IPS-15b (cell line): ENCODE data around the gene AGAP1.
"Not testable (repeated sequence)": the region's sequence is repeated elsewhere in the genome, so short reads cannot be mapped to it uniquely, and the experiment has no call there.

Source experiments
- H3K27me3 ChIP-seq: one replicate; pipeline ENCODE4 v1.6.1; 2013; ENCODE audit warnings: low read length; ENCODE audit not compliant: control insufficient read depth, insufficient read depth
- H3K36me3 ChIP-seq: one replicate; pipeline ENCODE4 v1.6.1; 2013; ENCODE audit warnings: low read length; ENCODE audit not compliant: control insufficient read depth, insufficient read depth
- H3K4me1 ChIP-seq: one replicate; pipeline ENCODE4 v1.6.1; 2013; ENCODE audit warnings: mild to moderate bottlenecking, low read length; ENCODE audit not compliant: control insufficient read depth, insufficient read depth
- H3K4me3 ChIP-seq: one replicate; pipeline ENCODE4 v1.5.1; 2013; ENCODE audit warnings: low read depth, low read length
- H3K9ac ChIP-seq: one replicate; pipeline ENCODE4 v1.6.1; 2013; ENCODE audit warnings: low read depth, mild to moderate bottlenecking, low read length
- H3K9me3 ChIP-seq: one replicate; pipeline ENCODE4 v1.6.1; 2013; ENCODE audit warnings: mild to moderate bottlenecking, low read length; ENCODE audit not compliant: control insufficient read depth, insufficient read depth

AGAP1 gene

DNA sequence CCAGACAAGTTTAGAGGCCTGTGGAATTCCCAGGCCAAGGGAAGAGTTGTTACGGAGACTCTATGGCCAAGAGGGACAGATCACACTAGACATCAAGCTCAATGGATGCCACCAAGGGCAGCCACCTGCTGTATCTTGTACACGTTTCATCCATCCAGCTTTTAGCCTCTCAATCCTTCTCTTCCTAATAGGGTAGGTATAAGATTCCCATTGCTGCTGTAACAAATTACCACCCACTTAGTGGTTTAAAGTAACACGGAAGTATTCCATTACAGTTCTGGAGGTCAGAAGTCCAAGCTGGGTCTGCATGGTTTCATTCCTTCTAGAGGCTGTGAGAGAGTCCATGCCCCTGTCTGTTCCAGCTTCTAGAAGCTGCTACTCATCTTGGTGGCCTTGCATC lies 586.6 kb downstream of the AGAP1 start:
- Histone ChIP-seq H3K4me1 (peaks cover 11% of the 10 kb centered on the region), H3K9me3 (no peaks in the 10 kb centered on the region), H3K27me3 (no peaks in the 10 kb centered on the region), H3K9ac (no peak overlapping the region), H3K4me3 (no peak overlapping the region), H3K36me3 (no peaks in the 10 kb centered on the region)

DNA sequence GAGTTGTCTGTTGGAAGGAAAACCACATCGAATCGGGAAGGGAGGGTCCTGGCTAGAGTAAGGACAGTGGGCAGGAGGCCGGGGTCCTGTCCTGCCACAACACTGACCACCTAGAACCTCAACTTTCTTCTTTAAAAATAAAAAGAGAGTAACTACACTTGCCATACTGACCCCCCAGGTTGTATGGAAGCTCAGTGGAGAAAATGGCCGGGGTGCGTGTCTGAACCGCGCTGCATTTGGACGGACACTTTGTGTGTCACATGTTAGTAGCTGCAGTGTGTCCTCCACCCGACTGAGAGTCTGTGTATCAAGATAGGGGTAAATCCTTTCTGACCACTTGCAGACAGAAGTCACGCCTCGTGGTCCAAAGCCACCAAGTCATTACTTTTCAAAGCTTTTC lies 587.3 kb downstream of the AGAP1 start:
- H3K9me3 ChIP-seq = no peaks in the 10 kb centered on the region
- H3K4me3 ChIP-seq = no peak overlapping the region
- no peak overlapping the region for H3K9ac ChIP-seq
- H3K36me3 ChIP-seq = no peaks in the 10 kb centered on the region
- H3K4me1 ChIP-seq = peaks cover 18% of the 10 kb centered on the region
- H3K27me3 ChIP-seq = no peaks in the 10 kb centered on the region

DNA sequence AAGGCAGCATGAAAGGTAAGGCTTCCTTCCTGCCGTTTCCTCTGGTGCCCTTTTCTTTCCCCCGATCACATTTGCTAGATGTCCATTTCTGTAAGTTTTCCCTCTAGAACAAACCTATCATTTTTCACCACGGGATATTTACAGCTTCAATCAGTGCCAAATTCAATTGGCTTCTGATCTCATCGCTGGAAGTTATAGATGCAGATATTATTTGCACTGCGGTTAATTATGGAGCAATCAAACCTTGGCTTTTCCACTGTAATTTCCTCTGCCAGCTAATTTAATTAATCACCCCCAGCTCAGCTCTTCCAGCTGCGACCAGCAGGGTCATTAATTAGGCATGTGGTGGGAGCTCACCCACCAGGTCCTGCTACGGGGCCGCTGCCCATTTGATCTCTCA lies 588.2 kb downstream of the AGAP1 start:
- Histone ChIP-seq H3K9me3 (no peaks in the 10 kb centered on the region), H3K27me3 (no peaks in the 10 kb centered on the region), H3K4me1 (peaks cover 22% of the 10 kb centered on the region), H3K4me3 (no peak overlapping the region), H3K36me3 (no peaks in the 10 kb centered on the region), H3K9ac (no peak overlapping the region)

DNA sequence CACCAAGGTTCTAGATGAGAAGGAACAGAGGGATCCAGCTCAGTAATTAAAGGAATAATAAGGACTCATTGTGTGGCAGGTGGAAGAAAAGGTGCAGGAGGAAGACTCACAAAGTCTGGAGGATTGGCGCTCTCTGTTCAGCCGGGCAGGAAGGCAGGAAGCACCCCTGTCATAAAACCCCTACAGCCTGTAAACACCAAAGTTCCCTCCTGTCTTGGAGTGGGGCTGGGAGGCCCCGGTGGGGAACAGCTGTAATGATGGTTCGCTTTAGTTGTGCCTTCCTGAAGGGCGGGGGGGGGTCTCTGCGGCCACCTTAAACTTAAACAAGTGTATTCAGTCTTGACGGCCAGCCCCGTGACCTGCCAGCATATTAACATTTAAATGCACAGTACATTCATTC lies 590.1 kb downstream of the AGAP1 start:
- no peaks in the 10 kb centered on the region for H3K9me3 ChIP-seq
- H3K9ac ChIP-seq = no peak overlapping the region
- no peak overlapping the region for H3K4me3 ChIP-seq
- peaks cover 28% of the 10 kb centered on the region for H3K4me1 ChIP-seq
- H3K36me3 ChIP-seq = no peaks in the 10 kb centered on the region
- H3K27me3 ChIP-seq = no peaks in the 10 kb centered on the region

DNA sequence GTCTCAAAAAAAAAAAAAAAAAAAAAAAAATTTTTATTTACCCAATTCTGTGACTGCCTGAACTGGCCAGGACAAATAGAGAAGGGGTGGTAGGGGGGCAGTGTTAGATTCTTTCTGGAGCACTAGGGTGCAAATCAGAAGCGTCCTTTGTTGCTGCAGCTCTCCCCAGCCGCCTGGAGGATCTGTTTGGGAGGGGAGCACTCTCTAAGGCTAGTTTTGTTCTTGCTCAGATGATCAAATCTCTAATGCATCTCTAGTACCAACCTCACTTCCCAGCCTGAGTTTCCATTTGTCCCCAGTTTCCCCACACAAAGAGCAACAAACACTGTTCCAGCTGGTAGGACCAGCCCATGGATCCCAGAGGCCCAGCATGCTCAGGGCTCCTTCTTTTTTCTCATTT lies 591.4 kb downstream of the AGAP1 start:
- Histone ChIP-seq H3K36me3 (no peaks in the 10 kb centered on the region), H3K9me3 (no peaks in the 10 kb centered on the region), H3K4me1 (peaks cover 28% of the 10 kb centered on the region), H3K4me3 (no peak overlapping the region), H3K9ac (no peak overlapping the region), H3K27me3 (no peaks in the 10 kb centered on the region)

DNA sequence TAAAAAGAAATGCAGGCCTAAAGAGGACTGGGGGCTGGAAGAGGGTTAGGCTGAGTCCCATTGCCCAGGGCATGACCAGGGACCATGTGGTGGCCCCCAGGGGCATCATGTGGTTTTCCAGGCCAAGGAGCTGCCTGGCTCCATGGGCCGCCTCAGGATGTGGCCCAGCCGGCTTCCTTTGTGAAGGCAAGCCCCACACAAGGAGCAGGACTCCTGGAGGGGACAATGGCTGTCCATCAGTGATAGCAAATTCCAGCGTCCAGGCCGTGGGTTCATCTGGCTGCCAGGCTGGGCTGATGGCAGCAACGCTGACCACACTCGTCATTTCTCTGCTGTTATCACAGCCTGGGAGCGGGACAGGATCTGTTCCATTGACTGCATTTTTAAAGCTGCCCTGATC lies 591.8 kb downstream of the AGAP1 start:
- no peaks in the 10 kb centered on the region for H3K36me3 ChIP-seq

DNA sequence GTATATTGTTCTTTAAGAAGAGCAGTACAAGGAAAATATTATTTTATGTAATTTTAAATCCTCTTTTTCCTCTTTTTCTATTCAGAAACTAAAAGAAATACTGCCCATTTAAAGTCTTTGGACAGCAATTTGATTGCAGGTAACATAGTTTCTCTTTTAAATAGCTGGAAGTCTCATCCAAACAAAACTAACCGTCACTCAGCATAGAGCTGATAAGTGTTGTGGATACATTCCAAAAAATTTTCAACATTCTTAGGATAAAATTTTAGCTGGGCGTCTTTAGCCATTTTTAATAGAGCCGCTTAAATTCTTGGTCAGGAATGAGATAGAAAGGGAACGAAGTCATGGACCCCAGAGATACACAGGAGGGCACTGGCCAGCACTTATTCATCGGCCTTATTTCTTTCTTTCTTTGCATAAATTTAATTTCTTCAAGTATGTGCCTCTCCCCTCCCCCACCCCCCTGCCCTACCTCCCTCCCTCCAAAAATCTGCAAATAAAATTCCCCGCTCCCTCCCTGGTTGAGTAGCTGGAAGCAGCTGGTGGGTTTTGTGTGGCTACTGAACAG lies 592.6 kb downstream of the AGAP1 start:
- H3K4me1 ChIP-seq = peaks cover 28% of the 10 kb centered on the region
- H3K36me3 ChIP-seq = no peaks in the 10 kb centered on the region
- no peaks in the 10 kb centered on the region for H3K27me3 ChIP-seq
- no peak overlapping the region for H3K4me3 ChIP-seq
- H3K9me3 ChIP-seq = no peaks in the 10 kb centered on the region
- no peak overlapping the region for H3K9ac ChIP-seq

More for the DNA sequence above, 591.8 kb downstream of the AGAP1 start:
- H3K9me3 ChIP-seq = no peaks in the 10 kb centered on the region
- H3K9ac ChIP-seq = no peak overlapping the region
- H3K4me1 ChIP-seq = peaks cover 28% of the 10 kb centered on the region
- no peaks in the 10 kb centered on the region for H3K27me3 ChIP-seq
- H3K4me3 ChIP-seq = no peak overlapping the region

DNA sequence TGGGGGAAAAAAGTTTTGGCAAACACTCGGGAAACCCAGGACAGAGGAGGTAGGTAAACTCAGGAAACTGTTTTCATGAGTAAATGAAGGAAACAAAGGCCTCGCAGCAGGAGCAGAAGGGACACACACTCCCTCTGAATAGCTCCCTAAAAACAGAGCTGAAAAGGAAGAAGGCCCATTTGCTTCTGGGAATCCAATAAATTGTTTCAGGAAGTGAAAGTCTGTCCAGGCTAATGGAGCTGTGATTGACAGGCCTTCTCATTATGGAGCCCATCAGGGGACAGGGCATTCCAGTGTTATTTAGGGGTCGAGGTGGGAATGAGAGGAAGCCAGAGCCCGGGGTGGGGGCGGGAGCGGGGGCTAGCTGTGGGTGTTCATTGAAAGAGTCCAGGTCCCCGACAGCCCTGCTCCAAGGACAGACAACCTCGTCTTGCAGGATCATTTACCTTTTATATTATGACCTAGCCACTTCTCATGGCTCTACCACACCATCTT lies 593.2 kb downstream of the AGAP1 start:
- Histone ChIP-seq H3K9ac (no peak overlapping the region), H3K4me3 (no peak overlapping the region), H3K9me3 (no peaks in the 10 kb centered on the region), H3K4me1 (peaks cover 28% of the 10 kb centered on the region), H3K36me3 (no peaks in the 10 kb centered on the region), H3K27me3 (no peaks in the 10 kb centered on the region)

DNA sequence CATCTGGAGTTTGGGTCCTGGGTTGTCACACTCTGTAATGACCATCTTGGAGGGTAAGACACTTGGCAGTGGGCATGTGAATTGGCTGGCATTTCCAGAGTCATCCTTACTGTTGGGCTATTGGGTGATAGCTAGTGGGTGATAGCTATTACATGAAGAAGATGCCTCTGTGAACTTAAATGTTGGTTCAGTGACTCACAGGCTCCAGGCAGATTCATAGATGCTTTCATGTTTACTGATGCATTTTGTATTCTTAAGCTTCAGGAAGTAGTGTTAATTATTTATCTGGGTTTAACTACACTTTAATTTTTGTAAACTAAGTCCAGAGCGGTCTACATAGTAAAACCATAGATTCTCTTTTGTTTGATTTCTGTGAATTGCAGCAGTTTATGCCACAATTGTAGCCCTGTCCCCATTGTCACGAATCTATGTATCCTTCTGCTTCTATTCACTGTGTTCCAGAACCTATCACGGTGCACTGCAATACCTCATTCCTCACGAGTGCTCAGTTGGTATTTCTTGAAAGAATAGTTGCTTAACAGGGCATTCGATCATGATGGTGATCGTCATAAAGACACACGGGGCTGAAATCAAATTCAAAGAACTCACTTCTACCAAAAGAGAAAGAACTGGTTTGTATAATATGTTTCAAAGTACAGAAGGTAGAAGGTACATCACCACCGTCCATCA lies 594.7 kb downstream of the AGAP1 start:
- peaks cover 27% of the 10 kb centered on the region for H3K4me1 ChIP-seq
- H3K27me3 ChIP-seq = no peaks in the 10 kb centered on the region
- H3K9me3 ChIP-seq = no peaks in the 10 kb centered on the region
- no peaks in the 10 kb centered on the region for H3K36me3 ChIP-seq
- no peak overlapping the region for H3K9ac ChIP-seq
- H3K4me3 ChIP-seq = no peak overlapping the region

DNA sequence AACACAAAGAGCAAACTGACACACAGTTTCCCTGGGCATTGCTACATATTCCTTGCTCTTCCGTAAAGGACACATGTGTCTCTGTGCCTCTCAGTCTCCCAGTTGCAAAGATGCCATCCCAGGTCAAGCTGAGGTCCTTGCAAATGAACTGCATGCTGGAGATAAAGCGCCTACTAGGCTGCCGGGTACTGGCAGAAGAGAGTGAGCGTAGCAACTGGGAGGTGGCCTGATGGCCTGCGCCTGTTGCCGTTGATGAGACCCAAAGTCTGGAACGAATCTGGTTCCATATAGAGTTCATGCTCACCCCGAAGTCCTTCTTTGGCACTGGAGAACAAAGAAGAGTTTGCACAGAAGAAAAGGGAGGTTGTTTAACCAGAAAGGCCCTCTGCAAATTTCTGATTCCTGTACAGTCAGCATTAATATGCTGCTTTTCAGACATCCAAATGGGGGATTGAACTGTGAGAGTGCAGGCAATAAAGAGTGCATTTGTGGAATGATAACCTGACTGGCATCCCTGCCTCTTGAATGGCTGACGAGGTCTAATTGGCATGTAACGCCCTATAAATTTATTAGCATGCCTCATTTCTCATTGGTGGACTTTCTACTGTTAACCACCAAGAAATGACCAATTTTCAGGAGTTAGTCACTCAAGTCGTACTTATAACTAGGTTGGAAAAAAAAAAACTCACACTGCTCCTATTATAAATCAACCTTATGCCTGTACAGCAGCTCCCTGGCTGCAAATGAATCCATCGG lies 595.6 kb downstream of the AGAP1 start:
- no peaks in the 10 kb centered on the region for H3K36me3 ChIP-seq
- no peaks in the 10 kb centered on the region for H3K9me3 ChIP-seq
- no peak overlapping the region for H3K9ac ChIP-seq
- no peaks in the 10 kb centered on the region for H3K27me3 ChIP-seq
- H3K4me3 ChIP-seq = no peak overlapping the region
- H3K4me1 ChIP-seq = peaks cover 24% of the 10 kb centered on the region

DNA sequence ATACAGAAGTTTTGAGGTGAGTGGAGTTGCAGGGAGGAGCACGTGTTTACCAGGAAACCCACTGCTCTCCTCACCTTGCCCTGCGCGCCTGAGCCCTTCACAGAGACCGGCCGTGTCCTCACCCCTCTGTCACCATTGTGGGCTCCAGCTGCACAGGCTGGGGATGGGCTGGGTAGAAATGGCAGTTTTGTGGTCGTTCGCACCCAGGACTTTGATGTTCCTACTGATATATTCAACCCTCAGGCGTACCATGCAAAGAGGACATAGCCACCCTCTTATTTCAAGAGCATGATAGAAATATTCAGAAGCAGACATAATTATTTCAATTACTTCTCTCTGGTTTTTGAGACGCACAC lies 596.2 kb downstream of the AGAP1 start:
- Histone ChIP-seq H3K4me1 (peaks cover 24% of the 10 kb centered on the region), H3K4me3 (no peak overlapping the region), H3K9ac (no peak overlapping the region), H3K9me3 (no peaks in the 10 kb centered on the region), H3K27me3 (no peaks in the 10 kb centered on the region), H3K36me3 (no peaks in the 10 kb centered on the region)

DNA sequence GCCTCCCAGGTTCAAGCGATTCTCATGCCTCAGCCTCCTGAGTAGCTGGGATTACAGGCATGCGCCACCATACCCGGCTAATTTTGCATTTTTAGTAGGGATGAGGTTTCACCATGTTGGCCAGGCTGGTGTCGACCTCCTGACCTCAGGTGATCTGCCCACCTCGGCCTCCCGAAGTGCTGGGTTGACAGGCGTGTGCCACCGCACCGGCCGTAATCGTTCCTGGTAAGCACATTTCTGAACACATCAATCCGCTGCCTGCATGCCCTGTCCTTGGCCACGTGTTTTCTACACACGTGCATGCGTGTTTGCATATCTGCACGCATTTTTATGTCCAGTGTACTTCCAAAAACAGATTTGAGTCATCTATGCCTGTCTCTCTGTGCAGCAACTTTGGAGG lies 597.0 kb downstream of the AGAP1 start:
- peaks cover 16% of the 10 kb centered on the region for H3K4me1 ChIP-seq
- not testable (repeated sequence) for H3K27me3 ChIP-seq, H3K4me3 ChIP-seq, H3K36me3 ChIP-seq, H3K9me3 ChIP-seq, H3K9ac ChIP-seq
